HG02885 (cell line): ENCODE data around the gene CFI.
"Not testable (repeated sequence)": the region's sequence is repeated elsewhere in the genome, so short reads cannot be mapped to it uniquely, and the experiment has no call there.

Experiments
- ATAC-seq: cut with Tn5 transposase; IDR thresholded peaks from one replicate; pipeline ENCODE4 v1.9.1; 2021; ENCODE audit warnings: mild to moderate bottlenecking; ENCODE audit not compliant: unreplicated experiment, poor library complexity

The CFI gene

DNA sequence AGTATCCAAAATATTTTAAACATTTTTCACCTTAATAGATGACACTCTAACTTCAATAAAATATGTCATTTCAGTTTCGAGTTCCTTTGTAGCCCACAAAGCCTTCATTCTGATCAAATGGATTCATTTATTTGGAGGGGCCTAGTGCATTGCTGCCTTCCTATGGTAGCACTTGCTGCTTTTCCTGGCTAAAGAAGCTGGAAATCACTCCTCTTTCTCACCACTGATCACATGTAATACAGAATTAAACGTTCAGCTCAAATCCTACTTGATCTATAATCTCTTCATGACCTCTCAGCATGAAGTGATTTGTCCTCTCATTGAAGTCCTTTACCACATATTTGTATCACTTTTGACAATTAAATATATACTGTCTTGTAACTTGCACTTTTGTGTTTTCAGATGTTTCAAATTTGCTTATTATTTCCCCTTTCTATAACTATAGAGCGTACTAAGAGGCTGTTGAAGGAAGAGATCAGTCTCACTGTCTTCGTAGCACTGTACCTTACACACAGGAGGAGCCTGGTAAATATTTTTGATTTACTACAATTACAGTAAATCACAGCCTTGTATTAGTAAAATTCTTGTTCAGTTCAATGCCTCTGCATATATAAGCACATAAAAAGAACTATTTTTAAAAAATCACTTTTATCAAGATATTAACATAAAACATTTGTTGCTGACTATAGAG is 555 bp downstream of the CFI start:
- ATAC-seq = no peak

DNA sequence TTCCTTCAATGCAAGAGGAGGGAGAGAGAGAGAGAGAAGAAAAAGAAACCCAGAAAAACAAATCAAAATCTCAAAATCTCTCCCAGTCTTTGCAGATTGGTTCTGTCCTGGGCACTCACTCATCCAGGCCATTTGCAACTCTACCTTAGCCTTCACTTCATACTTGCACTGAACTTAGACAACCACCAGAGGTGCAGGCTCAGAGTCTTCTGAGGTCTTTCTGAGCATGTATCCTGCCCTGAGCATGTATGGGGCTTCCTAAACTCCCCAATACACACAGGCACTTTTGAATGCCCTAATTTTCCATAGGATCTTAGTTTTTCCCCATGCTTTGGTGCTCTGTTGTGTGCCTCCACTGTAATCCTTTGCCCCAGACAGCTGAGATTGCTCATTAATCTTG is 2.9 kb downstream of the CFI start:
- ATAC-seq = no peak

GRCh38 chr4:109795059-109795458 is 6.7 kb downstream of the CFI start:
- no peak for ATAC-seq

- no peak for ATAC-seq
These were observed 14.0 kb downstream of the CFI start for GRCh38 chr4:109787807-109788206.

GRCh38 chr4:109786846-109787245 is 15.0 kb downstream of the CFI start:
- no peak for ATAC-seq

DNA sequence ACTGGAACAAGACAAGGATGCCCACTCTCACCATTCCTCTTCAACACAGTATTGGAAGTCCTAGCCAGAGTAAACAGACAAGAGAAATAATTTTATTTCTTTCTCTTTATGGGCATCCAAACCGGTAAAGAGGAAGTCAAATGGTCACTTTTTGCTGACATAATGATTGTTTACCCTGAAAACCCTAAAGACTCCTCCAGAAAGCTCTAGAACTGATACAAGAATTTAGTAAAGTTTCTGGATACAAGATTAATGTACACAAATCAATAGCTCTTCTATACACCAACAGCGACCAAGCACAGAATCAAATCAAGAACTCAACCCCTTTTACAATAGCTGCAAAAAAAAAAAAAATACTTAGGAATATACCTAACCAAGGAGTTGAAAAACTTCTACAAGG is 19.7 kb downstream of the CFI start:
- ATAC-seq = not testable (repeated sequence)

DNA sequence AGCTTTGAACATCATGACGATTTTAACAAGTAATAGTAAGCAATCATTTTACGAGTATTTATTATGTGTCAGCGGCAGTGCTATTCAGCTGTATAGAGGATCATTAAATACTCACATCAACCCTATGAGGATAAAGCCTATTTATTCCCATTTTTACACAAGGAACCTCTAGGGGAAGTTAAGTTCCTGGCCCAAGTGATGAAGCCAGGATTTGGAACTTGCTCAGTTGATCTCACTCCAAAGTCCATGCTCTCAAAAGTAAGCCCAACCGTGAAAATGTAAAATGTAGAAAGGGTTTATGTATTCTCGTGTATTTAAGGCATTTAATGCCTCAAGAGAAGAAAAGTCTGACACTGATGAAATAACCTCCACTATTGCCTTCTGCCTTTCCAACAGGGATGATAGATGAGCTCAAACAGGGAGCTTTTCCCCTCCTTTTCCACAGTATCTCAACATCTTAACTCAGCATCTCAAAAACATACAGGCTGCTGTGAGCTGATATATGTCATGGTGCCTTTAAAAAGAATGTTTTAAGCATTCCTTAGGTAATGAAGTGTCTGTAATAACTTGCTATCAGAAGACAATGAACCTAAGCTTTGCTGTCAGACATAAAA is 36.9 kb downstream of the CFI start:
- no peak for ATAC-seq

GRCh38 chr4:109764376-109764775 is 37.4 kb downstream of the CFI start:
- ATAC-seq = no peak

DNA sequence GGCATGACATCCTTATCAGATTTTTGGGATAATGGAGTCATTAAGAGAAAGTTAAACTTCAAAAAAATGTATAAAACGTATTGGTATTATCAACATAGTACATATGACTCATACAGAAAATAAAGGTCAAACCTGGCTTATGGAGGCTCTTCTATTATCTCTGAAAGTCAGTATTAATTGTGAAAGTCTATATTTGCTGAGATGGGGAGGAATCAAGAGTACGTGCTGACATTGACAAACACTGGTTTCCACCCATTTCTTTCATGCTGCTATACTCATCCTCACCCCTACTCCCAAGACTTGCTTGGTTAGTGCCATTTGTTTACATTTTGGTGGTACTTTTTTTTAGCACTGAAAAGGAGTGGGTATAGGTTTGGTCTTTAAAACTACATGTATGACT is 41.1 kb downstream of the CFI start:
- ATAC-seq = no peak

DNA sequence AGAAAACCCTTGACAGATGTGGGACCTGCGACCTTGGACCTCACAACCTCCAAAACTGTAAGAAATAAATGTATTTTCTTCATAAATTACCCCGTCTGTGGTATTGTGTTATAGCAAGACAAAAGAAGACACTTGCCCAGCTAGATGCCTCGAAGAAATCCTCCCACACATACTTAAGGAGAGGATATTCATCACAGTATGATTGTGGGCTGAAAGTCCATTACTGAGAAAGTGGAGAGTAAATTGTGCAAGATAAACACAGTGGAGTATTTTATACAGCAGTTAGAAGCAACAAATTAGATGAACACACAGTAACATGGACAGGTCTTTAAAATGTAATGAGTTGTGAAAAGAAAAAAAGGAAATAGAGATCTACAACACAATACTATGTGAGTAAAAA is 46.1 kb downstream of the CFI start:
- no peak for ATAC-seq

DNA sequence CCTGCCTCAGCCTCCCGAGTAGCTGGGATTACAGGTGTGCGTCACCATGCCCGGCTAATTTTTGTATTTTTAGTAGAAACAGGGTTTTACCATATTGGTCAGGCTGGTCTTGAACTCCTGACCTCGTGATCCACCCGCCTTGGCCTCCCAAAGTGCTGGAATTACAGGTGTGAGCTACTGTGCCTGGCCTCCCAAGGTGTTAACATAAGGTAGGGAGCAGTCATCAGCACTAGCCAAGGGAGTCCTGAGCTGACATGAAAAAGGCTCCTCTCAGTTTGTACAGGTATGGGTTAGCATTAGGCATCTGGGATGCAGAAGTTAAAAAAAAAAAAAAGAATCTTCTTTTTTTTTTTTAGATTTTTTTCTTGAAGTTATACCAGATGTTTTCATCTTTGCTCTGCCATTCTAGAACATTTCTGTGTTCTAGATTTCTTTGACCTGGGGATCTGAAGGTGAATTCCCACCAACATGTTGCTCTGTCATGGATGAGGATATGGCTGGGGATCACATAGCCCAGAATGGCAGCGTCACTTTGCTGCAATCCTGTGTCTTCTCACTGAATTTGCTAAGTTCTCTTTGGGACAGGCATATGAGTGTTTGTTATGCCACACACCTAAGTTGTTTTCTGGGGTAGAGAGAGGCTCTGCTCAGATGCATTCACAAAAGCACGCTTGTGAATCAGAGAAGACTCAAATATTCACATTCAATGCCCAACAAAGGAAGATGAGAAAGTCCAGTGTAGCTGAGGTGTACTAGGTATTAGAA is 47.5 kb downstream of the CFI start:
- ATAC-seq = no peak

DNA sequence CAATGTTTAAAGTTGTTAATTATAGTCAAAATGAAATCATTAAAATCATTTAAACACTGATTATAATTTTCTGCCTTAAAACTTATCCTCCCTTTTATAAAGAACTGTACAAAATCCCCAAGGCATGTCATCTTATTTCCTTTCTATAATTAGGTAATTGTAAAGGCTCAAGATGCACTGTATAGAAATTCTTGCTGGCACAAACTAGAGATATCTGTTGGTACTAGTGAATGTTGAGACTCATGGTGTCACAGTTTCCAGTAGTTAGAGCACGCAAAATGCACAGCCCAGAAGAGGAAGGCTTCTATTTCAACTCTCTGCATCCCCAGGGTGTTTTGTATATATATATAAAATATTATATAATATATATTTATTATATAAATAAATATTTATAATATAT is 49.3 kb downstream of the CFI start:
- ATAC-seq = no peak

GRCh38 chr4:109751852-109752251 is 49.9 kb downstream of the CFI start:
- ATAC-seq = no peak

DNA sequence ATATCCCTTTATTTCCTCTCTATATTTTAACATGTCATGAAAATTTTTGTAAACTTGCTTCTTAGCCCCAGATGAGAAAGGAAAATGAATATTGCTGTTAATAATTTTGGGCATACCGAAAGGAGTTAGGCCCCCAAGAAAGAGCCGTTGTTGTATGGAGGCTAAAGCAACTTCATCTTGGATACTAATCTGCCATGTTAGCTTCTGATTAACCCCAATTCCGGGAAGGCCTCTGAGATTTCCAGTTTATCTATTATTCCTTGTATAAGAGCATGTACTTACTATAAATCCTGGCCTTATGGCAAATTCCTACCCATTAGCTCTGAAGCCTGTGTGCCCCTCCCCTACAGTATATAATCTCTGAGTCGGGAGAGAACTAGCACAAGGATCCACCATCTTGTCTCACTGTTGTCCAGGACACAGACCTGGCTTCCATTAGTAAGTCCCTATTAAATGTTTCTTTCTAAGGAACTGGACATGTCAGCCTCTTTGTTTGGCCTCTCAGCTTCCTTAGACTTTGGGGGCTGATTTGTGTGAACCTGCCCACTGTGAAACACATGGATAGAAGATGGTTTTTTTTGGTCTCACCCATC is 51.1 kb downstream of the CFI start:
- no peak for ATAC-seq

- no peak for ATAC-seq
These were observed 52.3 kb downstream of the CFI start for GRCh38 chr4:109749388-109750082.

DNA sequence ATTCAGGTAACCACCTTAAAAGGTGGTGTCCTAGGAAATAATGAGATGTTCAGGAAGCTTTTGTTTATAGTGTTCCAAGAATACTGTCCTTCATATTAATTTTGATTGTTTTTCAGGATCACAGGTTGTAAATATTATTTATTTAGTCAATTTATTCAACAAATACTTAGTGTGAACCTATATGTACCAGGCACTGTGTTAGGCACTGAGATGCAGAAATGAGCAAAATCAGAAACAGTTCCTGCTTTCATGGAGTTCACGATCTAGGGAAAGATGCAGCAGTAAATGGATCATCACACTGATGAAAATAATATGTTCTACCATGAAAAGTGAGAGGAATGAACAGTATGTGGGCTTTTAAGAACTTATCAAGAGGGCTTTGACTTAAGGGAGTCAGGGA is 53.7 kb downstream of the CFI start:
- no peak for ATAC-seq

DNA sequence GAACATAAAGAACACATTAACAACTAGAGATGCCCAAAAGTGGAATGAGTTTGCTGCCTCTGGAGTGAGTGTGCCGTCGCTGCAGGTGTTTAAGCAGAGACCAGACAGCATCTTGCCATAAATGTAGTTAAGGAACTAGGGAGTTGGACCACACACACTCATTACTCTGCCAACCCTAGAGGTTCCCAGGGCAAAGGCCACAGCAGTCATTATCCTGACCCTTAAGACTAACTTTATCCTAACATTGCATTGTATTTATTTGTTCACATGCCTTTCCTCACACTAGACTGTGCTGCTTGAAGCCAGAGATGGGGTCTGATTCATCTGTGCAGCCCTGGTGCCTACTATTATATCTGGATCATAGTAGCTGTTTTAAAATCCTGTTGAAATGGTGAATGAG is 55.1 kb downstream of the CFI start:
- ATAC-seq = no peak

- no peak for ATAC-seq
These were observed 56.0 kb downstream of the CFI start for GRCh38 chr4:109745830-109746229.

GRCh38 chr4:109739547-109739946 is 62.3 kb downstream of the CFI start:
- ATAC-seq = no peak

DNA sequence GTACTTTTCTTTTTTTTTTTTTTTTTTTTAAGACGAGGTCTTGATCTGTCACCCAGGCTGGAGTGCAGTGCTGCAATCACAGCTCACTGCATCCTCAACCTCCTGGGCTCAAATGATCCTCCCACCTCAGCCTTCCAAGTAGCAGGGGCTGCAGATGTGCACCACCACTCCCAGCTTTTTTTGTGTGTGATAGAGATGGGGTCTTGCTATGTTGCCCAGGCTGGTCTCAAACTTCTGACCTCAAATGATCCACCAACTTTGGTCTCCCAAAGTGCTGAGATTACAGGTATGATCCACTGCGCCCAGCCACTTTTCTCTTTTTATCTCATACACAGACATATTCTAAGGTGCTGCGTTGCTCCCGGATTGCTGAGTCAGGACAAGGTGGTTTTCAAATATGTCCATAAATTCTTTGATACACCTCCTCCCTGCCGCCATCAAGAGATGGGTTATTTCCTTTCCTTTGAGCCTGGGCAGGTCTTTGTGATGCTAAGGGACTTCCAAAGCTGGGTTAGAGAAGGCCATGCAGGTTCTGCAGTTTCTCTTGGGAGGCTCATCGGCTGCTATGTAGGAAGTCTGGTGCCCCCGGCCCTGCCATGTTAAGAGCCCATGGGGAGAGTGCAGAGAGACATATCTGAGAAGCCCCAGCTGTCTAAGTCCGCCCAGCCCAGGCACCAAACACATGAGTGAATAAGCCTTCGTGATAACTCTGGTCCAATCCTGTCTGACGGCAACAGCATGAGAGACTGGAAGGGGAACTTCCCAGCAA is 63.5 kb downstream of the CFI start:
- ATAC-seq = no peak
